HG02610 (cell line): ENCODE measurements around the gene C15orf40.
A peak's percentile ranks its signal among the peaks of the same experiment; 100 is the strongest.
"Not testable (repeated sequence)": the region's sequence is repeated elsewhere in the genome, so short reads cannot be mapped to it uniquely, and the experiment has no call there.

Experiments used
- ATAC-seq: cut with Tn5 transposase; IDR thresholded peaks from one replicate; pipeline ENCODE4 v1.9.1; 2021; ENCODE audit warnings: mild to moderate bottlenecking, moderate library complexity; ENCODE audit not compliant: unreplicated experiment

The C15orf40 gene

GRCh38 chr15:82952158-82953081, 59.0 kb downstream of the C15orf40 start, which contains the start of gene HOMER2:
HOMER2 (minus strand) TSS chr15:82952720; CDS start chr15:82952535, 185 bp downstream.
- ATAC-seq, result no peak

DNA sequence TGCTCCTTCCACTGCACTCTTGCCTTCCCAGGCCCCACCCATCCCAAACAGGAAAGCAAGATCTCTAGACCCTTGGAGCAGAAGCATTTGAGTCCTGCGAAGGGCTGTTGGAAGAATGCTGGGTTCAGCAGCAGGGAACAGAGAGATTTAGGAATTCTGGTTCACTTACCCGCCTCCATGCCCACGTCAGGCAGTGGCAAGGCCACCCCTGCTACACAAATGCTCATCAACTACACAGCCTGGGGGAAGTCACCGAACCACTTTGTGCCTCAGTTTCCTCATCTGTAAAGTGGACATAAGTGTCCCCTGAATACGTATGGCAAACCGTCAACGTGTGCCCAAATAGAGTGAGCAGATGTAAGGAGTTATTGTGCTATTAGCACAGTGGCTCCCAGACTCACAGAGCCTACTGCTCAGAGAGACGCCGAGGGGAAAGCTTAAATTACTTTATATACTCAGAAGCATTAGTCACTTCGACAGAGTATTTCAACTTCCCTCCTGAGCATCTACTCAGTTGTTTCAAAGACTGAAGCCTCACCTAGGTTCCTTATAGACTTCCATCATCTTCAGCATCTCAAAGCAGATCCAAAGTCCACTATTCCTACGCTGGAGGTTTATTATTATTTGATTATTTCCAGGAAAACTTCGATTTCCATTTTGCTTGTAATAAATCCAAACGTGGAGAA, 59.8 kb downstream of the C15orf40 start:
- ATAC-seq, result no peak

GRCh38 chr15:82950746-82951370, 60.6 kb downstream of the C15orf40 start:
- peak; percentile 55 for ATAC-seq

DNA sequence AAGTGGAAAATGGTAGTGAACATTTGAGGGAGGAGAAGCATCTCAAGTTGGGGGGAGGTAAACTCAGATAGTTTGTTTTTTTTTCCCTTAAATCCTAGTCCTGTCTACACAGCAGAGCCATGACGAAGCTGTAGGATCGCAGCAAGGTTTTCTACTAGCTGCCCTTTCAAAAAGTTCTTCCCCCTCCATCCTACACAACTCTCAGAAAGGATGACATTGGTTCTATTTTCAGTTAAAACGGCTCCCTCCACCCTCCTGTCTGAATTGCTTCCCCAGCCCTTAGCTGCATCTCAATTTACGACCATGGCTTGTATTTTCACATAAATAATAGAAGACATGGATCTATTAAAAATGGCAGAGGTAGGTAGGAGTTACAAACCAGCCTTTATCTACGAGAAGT, 61.1 kb downstream of the C15orf40 start:
- ATAC-seq, result no peak

GRCh38 chr15:82946155-82946701, 65.2 kb downstream of the C15orf40 start:
- ATAC-seq, result no peak

DNA sequence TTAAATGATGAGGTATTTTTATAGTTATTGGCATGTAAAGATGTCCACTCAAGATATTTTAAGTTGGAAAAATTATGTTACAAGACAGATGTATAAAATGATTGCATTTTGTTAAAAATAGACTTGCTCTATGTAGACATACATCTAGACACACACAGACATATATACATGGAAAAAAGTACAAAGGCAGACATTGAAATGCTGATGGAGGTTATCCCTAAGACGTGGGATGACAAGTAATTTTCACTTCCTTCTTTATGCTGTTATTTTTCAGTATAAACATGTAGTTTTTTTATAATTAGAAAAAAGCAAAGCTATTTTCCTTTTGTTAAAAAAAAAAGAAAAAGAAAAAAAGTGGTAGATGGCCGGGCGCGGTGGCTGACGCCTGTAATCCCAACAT, 66.1 kb downstream of the C15orf40 start:
- no peak for ATAC-seq

DNA sequence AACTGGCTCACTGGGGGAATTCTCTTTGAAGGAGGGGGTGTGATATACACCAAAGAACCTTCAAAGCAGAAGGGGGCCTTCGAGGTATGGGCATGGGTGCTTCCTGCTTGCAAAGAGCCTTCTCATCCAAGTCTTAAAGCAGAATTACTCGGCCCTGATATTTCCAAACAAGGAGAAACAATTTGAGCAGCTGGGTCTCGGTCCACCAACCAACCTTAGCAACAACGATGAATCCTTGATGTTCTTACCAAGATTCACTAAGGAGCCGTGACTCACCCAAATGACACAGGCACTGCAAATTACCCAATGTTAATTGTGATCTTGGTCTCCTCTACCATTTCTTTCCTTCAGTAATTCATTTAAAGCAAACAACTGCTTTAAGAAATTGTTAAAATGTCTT, 66.6 kb downstream of the C15orf40 start:
- no peak for ATAC-seq

GRCh38 chr15:82944056-82944455, 67.4 kb downstream of the C15orf40 start:
- no peak for ATAC-seq

DNA sequence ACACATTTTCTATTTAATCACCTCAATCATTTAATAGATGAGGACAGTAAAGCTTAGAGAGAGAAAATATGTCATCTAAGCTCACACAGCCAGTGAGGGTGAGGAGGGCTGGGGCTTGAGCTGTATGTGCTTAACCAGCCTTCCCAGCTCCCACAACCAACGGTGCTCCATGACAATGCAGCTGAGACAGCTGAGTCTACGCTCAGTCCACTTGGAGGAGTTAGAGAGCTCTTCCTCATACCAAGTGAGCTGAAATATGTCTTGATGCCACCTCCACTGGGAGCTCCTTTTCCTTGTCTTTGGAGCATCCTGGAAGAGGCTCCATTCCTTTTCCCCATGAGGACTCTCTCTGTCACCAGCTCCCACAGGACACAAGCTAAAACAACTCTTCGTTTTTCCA, 68.3 kb downstream of the C15orf40 start:
- ATAC-seq, result no peak

DNA sequence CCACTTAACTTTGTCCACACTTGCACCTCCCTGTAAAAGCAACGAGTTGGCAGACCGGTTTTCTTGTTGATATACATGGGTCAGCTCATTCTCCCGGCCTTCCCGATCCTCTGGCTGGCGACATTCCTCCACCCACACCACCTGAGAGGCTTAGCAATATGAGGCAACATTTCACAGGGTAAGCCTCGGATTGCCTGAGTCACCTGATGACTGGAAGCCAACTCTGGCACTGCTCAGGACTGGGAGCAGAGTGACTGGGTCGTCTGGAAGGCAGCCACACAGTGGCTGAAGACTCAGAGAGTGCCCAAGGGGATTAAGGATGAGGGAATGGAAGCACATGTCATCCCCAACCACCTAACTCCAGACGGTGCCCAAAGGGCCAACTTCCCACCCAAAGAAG, 68.7 kb downstream of the C15orf40 start:
- no peak for ATAC-seq

GRCh38 chr15:82939678-82940077, 71.8 kb downstream of the C15orf40 start:
- ATAC-seq, result not testable (repeated sequence)
